ENCODE measurements around the gene TRIM25.
"Not testable (repeated sequence)": the region's sequence is repeated elsewhere in the genome, so short reads cannot be mapped to it uniquely, and the experiment has no call there.

Gene TRIM25

DNA sequence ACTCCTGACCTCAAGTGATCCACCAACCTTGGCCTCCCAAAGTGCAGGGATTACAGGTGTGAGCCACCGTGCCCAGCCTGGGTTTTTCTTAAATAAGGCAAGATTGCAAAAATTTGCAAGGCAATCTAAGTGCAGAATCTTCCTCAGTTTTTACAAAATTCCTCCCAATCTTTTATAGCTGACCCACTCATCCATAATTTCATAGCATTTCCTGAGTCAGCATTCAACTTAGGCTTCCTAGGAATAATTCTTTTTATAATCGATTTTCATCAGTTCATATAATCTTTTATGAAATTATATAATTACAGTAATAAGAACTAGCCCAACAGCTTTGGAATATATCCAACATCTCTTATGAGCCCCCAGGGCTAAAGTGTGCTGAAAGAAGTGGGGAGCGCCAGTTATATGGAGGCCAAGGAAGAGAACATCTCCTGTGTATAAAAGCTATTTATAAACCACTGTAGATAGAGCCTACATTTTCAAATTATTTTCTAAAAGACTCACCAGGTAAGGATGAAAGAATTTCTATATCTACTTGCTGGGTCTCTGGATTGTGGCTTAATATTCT lies 32.2 kb upstream of the TRIM25 start:
- TF ChIP-seq, protein P1, sequence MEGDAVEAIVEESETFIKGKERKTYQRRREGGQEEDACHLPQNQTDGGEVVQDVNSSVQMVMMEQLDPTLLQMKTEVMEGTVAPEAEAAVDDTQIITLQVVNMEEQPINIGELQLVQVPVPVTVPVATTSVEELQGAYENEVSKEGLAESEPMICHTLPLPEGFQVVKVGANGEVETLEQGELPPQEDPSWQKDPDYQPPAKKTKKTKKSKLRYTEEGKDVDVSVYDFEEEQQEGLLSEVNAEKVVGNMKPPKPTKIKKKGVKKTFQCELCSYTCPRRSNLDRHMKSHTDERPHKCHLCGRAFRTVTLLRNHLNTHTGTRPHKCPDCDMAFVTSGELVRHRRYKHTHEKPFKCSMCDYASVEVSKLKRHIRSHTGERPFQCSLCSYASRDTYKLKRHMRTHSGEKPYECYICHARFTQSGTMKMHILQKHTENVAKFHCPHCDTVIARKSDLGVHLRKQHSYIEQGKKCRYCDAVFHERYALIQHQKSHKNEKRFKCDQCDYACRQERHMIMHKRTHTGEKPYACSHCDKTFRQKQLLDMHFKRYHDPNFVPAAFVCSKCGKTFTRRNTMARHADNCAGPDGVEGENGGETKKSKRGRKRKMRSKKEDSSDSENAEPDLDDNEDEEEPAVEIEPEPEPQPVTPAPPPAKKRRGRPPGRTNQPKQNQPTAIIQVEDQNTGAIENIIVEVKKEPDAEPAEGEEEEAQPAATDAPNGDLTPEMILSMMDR (IDR thresholded peaks at IDR 0.05; ENCODE audit: borderline replicate concordance, insufficient read depth, low read depth, low read length): no peak
- no peak overlapping the region for H3K4me3 ChIP-seq (ENCODE audit: low read depth, low read length)

DNA sequence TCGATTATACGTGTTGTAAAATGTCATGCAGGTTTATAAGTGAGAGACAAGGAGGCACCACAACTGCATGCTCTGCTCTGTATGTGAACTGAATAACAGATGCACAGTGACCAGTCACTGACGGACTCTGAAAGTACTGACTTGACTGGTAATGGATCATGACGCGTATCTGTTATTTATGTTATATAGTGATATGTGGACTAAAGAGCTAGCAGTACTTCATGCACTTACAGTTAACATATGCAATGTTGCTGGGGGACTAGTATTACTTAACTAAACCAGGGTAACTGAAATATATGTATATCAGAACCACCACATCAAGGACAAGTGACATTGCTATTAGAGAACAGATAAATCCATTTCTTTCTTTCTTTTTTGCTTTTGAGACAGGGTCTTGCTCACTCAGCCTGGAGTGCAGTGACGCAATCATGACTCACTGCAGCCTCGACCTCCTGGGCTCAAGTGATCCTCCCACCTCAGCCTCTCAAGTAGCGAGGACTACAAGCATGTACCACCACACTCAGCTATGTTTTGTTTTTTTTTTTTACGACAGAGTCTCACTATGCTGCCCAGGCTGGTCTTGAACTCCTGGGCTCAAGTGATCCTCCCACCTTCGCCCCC lies 29.8 kb upstream of the TRIM25 start:
- TF ChIP-seq, protein P1 (IDR thresholded peaks at IDR 0.05; ENCODE audit: borderline replicate concordance, insufficient read depth, low read depth, low read length): no peak

DNA sequence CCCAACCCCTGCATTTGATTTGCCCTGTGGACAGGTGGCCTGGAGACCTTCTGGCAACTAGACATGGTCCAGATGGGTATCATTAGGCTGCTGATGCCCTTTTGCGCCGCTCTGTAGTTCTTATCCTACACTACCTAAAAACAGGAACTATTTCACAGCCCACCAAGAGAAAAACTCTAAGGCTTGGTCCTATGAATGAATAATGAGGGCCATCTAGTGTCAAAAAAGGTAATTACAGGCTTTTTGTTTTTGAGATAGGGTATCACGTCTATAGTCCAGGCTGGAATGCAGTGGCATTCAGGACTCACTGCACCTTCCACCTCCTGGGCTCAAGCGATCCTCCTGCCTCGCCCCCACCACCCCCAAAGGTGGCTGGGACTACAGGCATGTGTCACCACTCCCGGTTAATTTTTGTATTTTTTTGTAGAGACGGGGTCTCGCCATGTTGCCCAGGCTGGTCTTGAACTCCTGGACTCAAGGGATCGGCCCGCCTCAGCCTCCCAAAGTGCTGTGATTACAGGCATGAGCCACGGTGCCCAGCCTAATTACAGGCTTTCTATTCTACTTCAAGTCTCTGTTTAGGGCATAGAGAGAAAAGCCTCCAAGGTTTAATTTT lies 26.1 kb upstream of the TRIM25 start:
- TF ChIP-seq, protein P1 (IDR thresholded peaks at IDR 0.05; ENCODE audit: borderline replicate concordance, insufficient read depth, low read depth, low read length): peak; percentile 40; the same call in 1 of the 2 replicates

More for the DNA sequence above, 29.8 kb upstream of the TRIM25 start:
- H3K4me3 ChIP-seq (ENCODE audit: low read depth, low read length): no peak overlapping the region

DNA sequence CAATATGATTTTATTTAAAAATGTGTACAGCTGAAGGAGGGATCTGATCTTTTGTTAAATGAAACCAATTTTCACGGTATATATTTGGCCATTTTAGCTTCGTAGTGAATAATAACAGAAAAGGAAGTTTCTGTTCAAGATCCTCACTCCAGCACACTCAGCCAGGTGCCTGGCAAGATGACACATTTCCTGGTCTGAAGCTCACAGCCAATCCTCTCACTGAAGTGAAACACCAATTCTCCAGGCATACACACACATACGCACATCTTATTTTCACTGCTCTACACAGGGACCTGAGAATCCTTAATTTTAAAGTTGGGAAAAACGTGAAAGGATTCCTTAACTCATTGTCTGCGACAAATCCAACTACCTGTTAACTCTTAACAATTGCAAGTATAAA lies 24.4 kb upstream of the TRIM25 start:
- H3K4me3 ChIP-seq (ENCODE audit: low read depth, low read length): not testable (repeated sequence)

More for the DNA sequence above, 26.1 kb upstream of the TRIM25 start:
- no peak overlapping the region for H3K4me3 ChIP-seq (ENCODE audit: low read depth, low read length)

DNA sequence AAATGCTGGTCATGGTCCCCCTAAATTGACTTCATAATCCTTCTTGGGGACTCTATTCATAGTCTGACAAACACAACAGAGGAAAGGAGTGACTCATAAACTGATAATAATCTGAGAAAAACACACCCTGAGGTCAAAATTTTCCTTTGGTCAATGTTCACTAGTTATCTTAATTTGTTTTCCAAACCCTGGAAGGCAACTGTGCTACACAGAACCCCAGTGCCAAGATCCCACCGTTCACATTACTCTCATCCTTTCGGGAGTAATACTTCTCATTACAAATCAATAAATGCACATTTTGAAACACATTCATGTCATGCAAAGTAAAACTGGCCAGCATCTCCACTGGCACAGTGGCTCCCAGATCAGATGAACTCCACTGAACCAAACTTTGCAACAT lies 23.8 kb upstream of the TRIM25 start:
- TF ChIP-seq, protein P1 (IDR thresholded peaks at IDR 0.05; ENCODE audit: borderline replicate concordance, insufficient read depth, low read depth, low read length): no peak
- no peak overlapping the region for H3K4me3 ChIP-seq (ENCODE audit: low read depth, low read length)

DNA sequence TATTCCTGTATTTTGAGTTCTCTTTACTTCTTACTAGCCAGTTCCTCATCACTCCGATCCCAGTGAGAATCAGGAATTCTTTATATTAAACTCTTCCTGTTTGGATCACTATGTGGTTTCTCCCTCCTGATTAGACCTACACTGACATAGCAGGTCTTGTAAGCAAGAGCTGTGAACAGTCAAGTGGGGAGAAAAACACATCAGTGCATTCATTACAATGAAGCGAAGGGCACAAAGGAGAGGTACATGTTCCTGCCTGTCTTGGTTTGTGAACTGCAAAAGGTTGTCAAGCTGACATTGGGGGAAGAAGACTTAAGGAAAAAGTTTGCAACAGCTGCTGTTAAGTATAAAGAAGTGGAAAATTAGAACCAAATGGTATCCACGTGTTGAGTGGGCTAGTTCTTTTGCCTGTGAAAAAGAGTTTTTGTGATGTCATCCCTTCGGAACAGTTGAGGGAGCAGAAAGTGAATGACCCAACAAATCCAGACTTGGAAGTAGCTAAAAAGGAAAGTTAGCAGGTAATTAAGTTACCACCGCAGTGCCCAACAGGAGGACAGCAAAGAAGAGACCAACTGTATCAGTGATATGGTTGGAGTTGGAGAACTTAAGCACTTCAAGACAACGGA lies 23.0 kb upstream of the TRIM25 start:
- TF ChIP-seq, protein P1 (IDR thresholded peaks at IDR 0.05; ENCODE audit: borderline replicate concordance, insufficient read depth, low read depth, low read length): no peak

DNA sequence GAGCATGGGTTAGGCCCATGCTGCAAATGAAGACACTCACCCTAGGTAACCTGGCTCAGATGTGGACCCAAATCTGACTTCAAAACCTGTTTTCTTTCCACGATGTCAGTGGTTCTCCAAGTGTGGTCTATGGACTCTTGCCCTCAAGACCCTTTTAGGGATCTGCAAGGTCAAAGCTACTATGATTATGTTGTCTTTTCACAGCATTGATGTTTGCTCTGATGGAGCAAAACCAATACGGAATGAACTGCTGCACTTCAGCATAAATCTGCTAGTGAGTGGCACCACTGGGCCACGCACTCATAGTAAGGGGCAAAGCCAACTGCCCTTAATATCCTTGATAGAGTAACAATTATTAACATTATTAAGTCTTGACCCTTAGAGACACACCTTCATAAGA lies 21.6 kb upstream of the TRIM25 start:
- TF ChIP-seq, protein P1 (IDR thresholded peaks at IDR 0.05; ENCODE audit: borderline replicate concordance, insufficient read depth, low read depth, low read length): no peak
- H3K4me3 ChIP-seq (ENCODE audit: low read depth, low read length): no peak overlapping the region

More for the DNA sequence above, 23.0 kb upstream of the TRIM25 start:
- H3K4me3 ChIP-seq (ENCODE audit: low read depth, low read length): no peak overlapping the region
